GM12801 (cell line): Measurements from ENCODE around the gene WAC.

ENCODE experiments used
- TF ChIP-seq, protein P1 (sequence below): IDR thresholded peaks from one replicate; pipeline ENCODE4 v1.5.1; 2011; ENCODE audit warnings: control low read depth; ENCODE audit not compliant: insufficient read length; ENCODE audit errors: extremely low read depth

WAC gene

DNA sequence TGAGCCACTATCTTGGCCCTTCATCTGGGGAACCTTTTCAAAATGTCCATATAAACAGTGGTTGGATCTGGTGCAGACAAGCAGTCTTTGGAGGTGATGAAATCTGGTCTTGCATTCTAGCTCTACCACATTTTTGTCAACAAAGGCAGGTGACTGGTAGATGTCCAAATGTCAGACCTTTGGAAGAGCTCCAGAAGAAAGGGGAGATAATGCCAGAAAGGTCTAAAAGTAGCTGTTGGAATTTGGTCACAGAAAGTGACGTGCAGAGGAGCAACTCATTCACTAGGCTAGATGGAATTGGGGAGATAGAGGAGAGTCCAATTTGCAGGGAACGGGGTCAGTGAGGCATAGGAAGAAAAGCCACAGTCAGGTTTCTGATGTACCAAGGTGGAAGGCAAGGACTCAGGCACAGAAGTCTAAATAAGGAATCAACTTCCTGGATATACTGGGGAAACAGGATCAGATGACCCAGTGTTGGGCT is 36.4 kb upstream of the WAC start:
- TF ChIP-seq, protein P1, sequence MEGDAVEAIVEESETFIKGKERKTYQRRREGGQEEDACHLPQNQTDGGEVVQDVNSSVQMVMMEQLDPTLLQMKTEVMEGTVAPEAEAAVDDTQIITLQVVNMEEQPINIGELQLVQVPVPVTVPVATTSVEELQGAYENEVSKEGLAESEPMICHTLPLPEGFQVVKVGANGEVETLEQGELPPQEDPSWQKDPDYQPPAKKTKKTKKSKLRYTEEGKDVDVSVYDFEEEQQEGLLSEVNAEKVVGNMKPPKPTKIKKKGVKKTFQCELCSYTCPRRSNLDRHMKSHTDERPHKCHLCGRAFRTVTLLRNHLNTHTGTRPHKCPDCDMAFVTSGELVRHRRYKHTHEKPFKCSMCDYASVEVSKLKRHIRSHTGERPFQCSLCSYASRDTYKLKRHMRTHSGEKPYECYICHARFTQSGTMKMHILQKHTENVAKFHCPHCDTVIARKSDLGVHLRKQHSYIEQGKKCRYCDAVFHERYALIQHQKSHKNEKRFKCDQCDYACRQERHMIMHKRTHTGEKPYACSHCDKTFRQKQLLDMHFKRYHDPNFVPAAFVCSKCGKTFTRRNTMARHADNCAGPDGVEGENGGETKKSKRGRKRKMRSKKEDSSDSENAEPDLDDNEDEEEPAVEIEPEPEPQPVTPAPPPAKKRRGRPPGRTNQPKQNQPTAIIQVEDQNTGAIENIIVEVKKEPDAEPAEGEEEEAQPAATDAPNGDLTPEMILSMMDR: no peak

DNA sequence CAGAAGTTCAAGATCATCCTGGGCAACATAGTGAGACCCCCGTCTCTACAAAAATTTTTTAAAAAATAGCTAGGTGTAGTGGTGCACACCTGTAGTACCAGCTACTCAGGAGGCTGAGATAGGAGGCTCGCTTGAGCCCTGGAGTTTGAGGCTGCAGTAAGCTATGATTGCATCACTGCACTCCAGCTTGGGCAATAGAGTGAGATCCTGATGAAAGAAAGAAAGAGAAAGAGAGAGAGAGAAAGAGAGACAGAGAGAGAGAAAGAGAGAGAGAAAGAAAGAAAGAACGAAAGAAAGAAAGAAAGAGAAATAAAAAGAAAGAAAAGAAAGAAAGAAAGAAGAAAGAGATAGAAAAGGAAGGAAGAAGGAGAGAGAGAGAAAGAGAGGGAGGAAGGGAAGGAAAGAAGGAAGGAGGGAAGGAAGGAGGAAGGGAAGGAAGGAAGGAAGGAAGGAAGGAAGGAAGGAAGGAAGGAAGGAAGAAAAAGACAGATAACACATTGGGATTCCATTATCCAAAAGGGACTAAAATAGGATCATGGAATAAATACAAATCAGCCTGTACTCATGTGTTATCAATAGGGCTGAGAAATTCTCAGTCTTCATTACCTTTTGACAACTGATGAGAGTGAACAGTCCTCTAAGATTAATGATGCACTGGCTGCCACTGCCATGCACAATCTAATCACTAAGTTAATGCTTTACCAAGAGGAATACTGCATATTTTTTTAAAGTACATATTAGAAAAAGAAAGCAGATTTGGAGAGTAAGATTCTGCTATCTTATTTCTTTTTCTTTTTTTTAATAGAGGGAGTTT is 35.4 kb upstream of the WAC start:
- TF ChIP-seq, protein P1: no peak

DNA sequence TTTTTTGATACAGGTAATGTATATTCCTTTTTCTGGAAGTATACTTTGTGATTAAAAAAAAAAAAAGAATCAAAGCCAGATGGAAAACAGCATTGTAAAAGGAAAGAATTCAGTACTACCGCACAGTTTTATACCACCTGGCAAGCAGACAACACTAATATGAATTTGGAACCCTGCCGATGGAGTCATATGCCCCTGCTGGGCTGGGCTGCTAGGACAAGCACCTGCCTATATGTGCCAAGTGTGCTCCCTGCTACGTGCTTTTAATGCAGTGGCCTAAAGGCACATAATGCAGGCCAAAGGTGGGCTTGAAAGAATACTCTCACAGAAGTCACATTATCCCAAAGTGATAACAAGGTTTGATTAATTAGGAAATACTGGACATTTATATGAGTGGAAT is 29.8 kb upstream of the WAC start:
- TF ChIP-seq, protein P1: no peak

DNA sequence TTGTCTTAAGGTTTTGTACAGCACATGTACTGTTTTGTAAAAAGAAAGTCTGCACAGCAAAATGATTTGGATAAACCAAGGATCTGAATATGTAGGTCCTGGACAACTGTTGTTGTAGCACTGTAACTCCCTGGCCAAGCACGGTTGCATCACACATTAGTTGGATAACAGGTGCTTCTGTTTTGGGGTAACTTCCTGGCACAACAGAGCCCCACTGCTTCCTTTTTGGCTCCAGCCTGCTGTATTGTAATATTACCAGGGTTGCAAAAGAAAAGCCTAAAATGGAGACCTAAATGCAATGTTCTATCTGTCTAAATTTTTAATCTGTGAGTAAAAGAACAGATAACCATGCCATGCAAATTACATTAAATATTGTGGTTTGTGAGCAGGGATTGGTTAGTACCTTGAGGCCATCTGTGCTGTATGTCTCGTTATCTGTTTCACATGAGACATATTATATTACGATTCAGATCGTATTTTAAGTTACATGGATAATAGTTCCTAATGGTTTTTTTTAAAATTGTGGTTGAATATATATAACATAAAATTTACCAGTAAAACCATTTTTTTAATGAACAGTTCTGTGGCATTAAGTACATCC is 27.5 kb upstream of the WAC start:
- TF ChIP-seq, protein P1: no peak

DNA sequence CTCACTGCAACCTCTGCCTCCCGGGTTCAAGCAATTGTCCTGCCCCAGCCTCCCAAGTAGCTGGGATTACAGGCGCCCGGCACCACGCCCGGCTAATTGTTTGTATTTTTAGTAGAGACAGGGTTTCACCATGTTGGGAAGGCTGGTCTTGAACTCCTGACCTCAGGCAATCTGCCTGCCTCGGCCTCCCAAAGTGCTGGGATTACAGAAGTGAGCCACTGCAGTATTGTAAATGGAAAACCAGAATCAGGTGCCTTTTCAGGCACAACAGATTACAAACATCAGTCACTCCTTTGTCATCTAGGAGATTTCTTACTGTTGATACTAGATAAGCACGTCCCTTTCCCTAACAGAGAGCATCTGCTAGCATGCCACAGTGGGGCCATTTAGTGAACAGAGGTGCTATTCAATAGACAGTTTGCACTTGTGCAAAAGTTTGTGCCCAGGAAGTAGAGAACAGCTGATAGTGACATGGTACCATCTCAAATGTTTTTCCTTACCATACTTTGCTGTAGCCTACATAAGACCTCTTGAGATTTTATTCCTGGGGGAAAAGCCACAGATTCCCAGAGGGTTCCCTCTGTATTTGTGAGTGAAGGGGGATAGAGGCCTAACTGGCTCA is 24.5 kb upstream of the WAC start:
- TF ChIP-seq, protein P1: no peak

DNA sequence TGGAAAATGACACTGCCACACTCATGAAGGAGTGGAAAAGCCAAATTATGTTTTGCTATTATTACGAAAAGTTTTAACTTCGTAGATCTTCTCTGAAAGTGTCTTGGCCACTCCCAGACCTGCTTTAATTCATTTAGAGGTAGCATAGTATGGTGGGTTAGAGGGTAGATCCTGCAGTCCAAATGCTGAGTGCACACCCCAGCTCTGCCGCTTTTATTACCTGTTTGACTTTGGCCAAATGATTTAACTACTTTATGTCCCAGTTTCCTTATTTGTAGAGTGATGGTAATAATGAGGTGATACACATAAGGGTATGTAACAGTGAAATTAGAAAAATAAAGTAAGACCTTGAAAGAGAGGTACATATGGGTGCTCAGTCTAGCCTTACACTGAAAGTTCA is 23.6 kb upstream of the WAC start:
- TF ChIP-seq, protein P1: no peak

DNA sequence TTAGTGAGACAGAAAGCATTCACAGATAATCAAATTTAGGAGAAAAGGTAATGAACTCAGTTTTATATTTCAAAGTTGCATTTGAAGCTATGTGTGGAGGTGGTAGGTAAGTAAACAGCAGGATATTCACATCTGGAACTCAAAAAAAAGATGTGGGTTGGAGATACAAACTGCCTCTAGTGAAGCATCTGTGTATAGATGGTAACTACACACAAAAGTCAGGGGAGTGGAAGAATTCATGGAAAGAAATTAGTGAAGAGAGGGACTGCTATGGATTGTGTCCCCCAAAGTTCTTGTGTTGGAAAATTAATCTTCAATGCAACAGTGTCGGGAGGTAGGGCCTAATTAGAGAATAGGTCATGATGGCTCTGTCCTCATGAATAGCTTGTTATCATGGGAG is 18.3 kb upstream of the WAC start:
- TF ChIP-seq, protein P1: no peak
